Tibial artery (tissue), 4 donors: ENCODE results near the gene LSMEM2.

Source experiments
- DNase-seq, 2 donors: peaks; one replicate each; pipeline ENCODE4 v3.0.0-alpha.2; 2019
- H3K27ac ChIP-seq, 2 donors: fragments of 200-600 bp; sonication (generic) in 1 of 2; 1 replicate in 1 of 2; 2 replicates in 1 of 2; pipeline ENCODE4 v1.5.1; 2018 to 2019; ENCODE audit warnings: mild to moderate bottlenecking in 1 of 2
- H3K27me3 ChIP-seq, 2 donors: fragments of 200-600 bp; sonication (generic) in 1 of 2; one replicate each; pipeline versions ENCODE4 v1.5.1 to v1.6.0; 2016 to 2019
- H3K36me3 ChIP-seq, 3 donors: fragments of 200-600 bp; sonication (generic) in 2 of 3; one replicate each; pipeline ENCODE4 v1.5.1; 2016 to 2019; ENCODE audit warnings: mild to moderate bottlenecking in 2 of 3
- H3K4me1 ChIP-seq, 4 donors: fragments of 200-600 bp; sonication (generic) in 2 of 4; 1 replicate in 3 of 4; 2 replicates in 1 of 4; pipeline ENCODE4 v1.5.1; 2016 to 2019
- H3K4me3 ChIP-seq, 2 donors: fragments of 200-600 bp; sonication (generic) in 1 of 2; 1 replicate in 1 of 2; 2 replicates in 1 of 2; pipeline ENCODE4 v1.5.1; 2018 to 2019; ENCODE audit warnings: mild to moderate bottlenecking in 2 of 2
- H3K9me3 ChIP-seq, 3 donors: fragments of 200-600 bp; sonication (generic) in 1 of 3; one replicate each; pipeline ENCODE4 v1.5.1; 2016 to 2019
- intact Hi-C: fragments of 100-400 bp; cut with DNase I; formaldehyde crosslinking; loops from one replicate; pipeline ENCODE4 v1.15.0; 2023; ENCODE audit warnings: low total_unique reads
- TF ChIP-seq, protein P1 (sequence below), 2 experiments: fragments of 200-600 bp in 1 of 2; fragments of 450-650 bp in 1 of 2; IDR thresholded peaks; one replicate each; pipeline ENCODE4 v1.5.1; 2017 to 2019; ENCODE audit warnings: antibody characterized with exemption in 2 of 2, mild to moderate bottlenecking in 1 of 2, moderate library complexity in 1 of 2

LSMEM2 gene

DNA sequence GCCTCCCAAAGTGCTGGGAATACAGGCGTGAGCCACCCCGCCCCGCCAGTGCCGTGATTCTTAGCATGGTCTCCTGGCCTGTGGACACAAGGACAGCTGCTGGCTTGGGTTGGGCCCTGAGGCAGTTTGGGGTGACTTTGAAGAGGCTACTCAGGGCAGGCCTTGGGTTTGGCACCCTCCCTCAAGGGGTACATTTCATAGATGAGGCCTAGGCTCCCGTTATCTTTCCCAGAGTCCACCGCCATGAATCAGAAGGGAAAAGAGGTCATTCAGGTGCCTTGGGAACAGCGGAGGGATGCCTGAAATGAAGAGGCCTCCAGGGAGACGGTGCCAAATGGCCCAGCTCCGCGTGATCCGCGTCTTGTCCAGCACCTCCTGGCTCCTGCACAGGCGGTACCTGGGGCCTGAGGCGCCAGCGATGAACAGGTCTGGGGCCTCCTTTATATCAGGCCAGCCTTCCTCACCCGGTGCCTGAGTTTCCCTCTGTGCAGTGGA, 33.6 kb upstream of the LSMEM2 start:
- TF ChIP-seq, protein P1, sequence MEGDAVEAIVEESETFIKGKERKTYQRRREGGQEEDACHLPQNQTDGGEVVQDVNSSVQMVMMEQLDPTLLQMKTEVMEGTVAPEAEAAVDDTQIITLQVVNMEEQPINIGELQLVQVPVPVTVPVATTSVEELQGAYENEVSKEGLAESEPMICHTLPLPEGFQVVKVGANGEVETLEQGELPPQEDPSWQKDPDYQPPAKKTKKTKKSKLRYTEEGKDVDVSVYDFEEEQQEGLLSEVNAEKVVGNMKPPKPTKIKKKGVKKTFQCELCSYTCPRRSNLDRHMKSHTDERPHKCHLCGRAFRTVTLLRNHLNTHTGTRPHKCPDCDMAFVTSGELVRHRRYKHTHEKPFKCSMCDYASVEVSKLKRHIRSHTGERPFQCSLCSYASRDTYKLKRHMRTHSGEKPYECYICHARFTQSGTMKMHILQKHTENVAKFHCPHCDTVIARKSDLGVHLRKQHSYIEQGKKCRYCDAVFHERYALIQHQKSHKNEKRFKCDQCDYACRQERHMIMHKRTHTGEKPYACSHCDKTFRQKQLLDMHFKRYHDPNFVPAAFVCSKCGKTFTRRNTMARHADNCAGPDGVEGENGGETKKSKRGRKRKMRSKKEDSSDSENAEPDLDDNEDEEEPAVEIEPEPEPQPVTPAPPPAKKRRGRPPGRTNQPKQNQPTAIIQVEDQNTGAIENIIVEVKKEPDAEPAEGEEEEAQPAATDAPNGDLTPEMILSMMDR (IDR thresholded peaks at IDR 0.05): no peak
- peak overlapping the region; percentile 39 to 49 for H3K4me3 ChIP-seq
- no peaks in the 10 kb centered on the region for H3K9me3 ChIP-seq
- no peaks in the 10 kb centered on the region for H3K36me3 ChIP-seq
- peaks cover 0 to 100% (median 93%) of the 10 kb centered on the region in 4 donors for H3K4me1 ChIP-seq
- H3K27ac ChIP-seq: peak overlapping the region; percentile 63 to 86
- intact Hi-C loops: no loop called here
- no peaks in the 10 kb centered on the region for H3K27me3 ChIP-seq
- DNase-seq: no peak

DNA sequence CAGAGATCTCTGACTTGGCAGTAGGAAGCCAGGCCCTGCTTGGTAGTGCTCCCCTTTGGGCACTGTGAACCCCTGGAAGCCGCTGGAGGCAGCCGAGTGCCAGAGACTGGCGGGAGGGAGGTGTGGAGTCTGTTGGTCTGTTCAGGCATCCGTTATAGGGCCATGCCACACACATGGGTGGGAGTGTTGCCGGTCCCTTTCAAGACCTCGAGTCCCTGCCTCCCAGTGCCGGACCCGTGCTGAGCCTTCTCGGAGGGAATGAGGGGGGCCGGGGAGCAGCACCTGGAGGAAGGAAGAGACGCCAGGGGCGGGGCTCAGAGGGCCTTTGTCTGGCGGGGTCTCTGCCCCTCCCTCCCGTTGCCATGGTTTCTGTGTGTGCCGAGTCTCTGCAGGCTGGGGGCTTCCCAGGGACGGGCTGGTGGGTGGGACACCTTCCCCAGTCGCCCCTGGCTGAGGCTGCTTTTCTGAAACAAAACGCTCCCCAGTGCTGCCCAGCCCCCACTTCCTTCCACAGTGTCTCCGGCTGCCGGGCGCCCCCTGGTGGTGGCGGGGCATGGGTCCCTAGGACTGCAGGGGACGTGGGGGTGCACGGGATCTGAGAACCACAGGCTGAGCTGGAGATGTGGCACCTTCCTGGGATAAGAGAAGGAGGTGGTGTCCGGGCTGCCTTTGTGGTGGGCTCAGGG, 32.9 kb upstream of the LSMEM2 start:
- TF ChIP-seq, protein P1 (IDR thresholded peaks at IDR 0.05): peak; percentile 95 to 97
- Histone ChIP-seq H3K4me1 (peaks cover 0 to 100% (median 92%) of the 10 kb centered on the region in 4 donors), H3K36me3 (no peaks in the 10 kb centered on the region), H3K9me3 (no peaks in the 10 kb centered on the region), H3K27me3 (no peaks in the 10 kb centered on the region), H3K27ac (peak overlapping the region; percentile 63 to 86), H3K4me3 (peak overlapping the region; percentile 39 to 49)
- intact Hi-C loops: loop anchor here (1.0 kb wide), 1 partner anchor 19 kb away; no protein-coding TSS in a partner anchor
- DNase-seq: peak; percentile 92 to 94

DNA sequence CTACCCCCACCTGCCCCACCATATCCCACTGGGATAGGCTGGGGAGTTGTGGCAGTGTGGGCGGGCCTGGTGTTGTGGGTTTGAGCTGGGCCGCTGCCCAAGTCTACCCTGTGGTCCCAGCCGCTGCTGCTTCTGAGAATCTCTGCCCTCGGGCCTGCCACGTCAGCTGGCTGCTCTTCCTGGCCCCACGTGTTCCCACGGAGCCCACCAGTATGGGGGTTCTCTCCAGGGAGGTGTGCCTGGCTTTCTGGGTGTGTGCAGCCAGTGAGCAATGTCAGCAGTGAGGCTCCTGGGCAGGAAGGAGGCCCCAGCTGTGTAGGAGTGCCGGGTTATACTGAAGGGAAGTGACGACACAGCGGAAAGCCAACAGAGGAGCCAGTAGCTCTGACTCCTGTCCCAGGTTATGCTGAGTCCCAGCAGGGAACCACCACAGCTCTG, 32.4 kb upstream of the LSMEM2 start:
- Histone ChIP-seq H3K4me3 (peak overlapping the region; percentile 39 to 49), H3K36me3 (no peaks in the 10 kb centered on the region), H3K4me1 (peaks cover 0 to 100% (median 92%) of the 10 kb centered on the region in 4 donors), H3K9me3 (no peaks in the 10 kb centered on the region), H3K27me3 (no peaks in the 10 kb centered on the region), H3K27ac (peak overlapping the region; percentile 63 to 86)
- TF ChIP-seq, protein P1 (IDR thresholded peaks at IDR 0.05): no peak
- intact Hi-C loops: loop anchor here (1.0 kb wide), 1 partner anchor 19 kb away; no protein-coding TSS in a partner anchor
- DNase-seq: no peak

DNA sequence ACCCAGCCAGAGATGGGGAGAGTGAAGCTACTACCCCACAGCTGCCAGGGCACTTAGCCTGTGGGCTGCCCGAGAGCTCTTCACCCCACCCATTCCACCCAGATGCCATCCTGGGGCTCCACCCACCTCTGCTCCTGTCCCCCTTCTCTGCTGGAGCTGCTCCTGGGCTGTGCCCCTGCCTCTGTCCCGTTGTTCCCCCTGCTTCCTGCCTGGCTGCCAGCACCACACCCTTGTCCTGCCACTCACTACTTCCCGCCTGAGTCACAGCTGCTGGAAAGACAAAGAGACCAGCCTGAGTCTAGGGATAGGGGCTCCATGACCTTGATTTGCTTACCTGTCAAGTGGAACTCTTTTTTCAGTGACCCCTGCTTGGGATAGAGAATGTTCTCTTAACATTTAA, 30.5 kb upstream of the LSMEM2 start:
- H3K4me3 ChIP-seq: no peak overlapping the region
- intact Hi-C loops: no loop called here
- peak; percentile 76 to 80 for DNase-seq
- H3K4me1 ChIP-seq: peaks cover 0 to 83% (median 76%) of the 10 kb centered on the region in 4 donors
- H3K36me3 ChIP-seq: peaks cover 13 to 18% (median 15%) of the 10 kb centered on the region in 3 donors
- H3K27ac ChIP-seq: peak overlapping the region; percentile 56 to 67
- H3K27me3 ChIP-seq: no peaks in the 10 kb centered on the region
- no peaks in the 10 kb centered on the region for H3K9me3 ChIP-seq
- TF ChIP-seq, protein P1 (IDR thresholded peaks at IDR 0.05): no peak

DNA sequence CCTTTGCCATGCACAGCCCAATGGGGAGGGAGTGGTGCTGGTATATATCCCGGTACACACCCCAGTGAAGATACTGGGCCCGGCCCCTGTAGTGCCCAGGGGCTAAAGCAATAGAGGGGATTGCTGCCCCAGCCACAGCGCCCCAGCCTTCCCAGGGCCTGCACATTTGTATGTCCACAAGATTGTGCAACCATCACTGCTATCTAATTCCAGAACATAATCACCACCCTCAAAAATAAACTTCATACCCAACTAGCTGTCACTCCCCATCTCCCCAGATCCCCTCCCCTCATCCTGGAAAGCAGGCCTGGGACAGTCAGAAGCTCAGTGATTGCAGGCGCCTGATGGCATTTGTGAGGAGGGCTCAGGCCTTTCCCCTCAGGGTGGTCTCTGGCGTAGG, 29.4 kb upstream of the LSMEM2 start:
- H3K4me1 ChIP-seq: peaks cover 0 to 82% (median 71%) of the 10 kb centered on the region in 4 donors
- peaks cover 15 to 29% (median 26%) of the 10 kb centered on the region in 3 donors for H3K36me3 ChIP-seq
- no peaks in the 10 kb centered on the region for H3K9me3 ChIP-seq
- H3K27me3 ChIP-seq: no peaks in the 10 kb centered on the region
- intact Hi-C loops: no loop called here
- DNase-seq: no peak
- TF ChIP-seq, protein P1 (IDR thresholded peaks at IDR 0.05): no peak
- peak overlapping the region; percentile 56 to 67 for H3K27ac ChIP-seq
- H3K4me3 ChIP-seq: no peak overlapping the region
